22Rv1 (cell line): Measurements from ENCODE around the gene HEBP1.

Experiments used
- ZFX ChIP-seq: fragments of 450-650 bp; IDR thresholded peaks from 2 replicates; pipeline ENCODE4 v1.6.1; 2017; ENCODE audit warnings: antibody characterized with exemption, borderline replicate concordance
- TF ChIP-seq, protein P1 (sequence below): fragments of 450-650 bp; IDR thresholded peaks from 2 replicates; pipeline ENCODE4 v1.5.1; 2017; ENCODE audit warnings: mild to moderate bottlenecking

DNA sequence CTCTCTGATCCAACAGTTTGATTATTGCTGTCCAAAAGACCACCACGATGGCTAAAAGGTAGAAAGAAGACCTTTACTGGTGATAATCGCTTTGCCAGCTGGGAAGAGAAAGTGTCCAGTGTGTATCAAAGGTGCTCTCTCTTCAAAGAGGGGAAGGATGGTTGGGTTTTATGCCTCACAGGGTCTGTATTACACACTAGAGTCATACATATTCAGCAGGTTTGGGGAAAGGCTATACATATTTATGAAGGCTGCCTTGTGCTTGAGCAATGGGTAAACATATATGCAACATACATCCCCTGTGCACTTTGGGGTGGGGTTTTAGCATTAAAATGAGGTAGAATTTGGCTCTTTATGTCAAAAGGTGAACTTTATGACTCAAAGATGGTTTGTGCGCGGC, 66.3 kb downstream of the HEBP1 start:
- TF ChIP-seq, protein P1, sequence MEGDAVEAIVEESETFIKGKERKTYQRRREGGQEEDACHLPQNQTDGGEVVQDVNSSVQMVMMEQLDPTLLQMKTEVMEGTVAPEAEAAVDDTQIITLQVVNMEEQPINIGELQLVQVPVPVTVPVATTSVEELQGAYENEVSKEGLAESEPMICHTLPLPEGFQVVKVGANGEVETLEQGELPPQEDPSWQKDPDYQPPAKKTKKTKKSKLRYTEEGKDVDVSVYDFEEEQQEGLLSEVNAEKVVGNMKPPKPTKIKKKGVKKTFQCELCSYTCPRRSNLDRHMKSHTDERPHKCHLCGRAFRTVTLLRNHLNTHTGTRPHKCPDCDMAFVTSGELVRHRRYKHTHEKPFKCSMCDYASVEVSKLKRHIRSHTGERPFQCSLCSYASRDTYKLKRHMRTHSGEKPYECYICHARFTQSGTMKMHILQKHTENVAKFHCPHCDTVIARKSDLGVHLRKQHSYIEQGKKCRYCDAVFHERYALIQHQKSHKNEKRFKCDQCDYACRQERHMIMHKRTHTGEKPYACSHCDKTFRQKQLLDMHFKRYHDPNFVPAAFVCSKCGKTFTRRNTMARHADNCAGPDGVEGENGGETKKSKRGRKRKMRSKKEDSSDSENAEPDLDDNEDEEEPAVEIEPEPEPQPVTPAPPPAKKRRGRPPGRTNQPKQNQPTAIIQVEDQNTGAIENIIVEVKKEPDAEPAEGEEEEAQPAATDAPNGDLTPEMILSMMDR, result no peak
- no peak for TF ChIP-seq ZFX
